Ectodermal cell (in vitro differentiated cells): ENCODE data around the gene IFT81.

ENCODE experiments used
- H3K27ac ChIP-seq: 2 replicates; pipeline ENCODE4 v1.7.0; 2013; ENCODE audit warnings: mild to moderate bottlenecking, low read depth, low read length; ENCODE audit not compliant: insufficient read depth, poor library complexity, severe bottlenecking
- H3K27me3 ChIP-seq: 2 replicates; pipeline ENCODE4 v1.7.0; 2013; ENCODE audit warnings: mild to moderate bottlenecking, low read length; ENCODE audit not compliant: insufficient read depth, control insufficient read depth, poor library complexity, severe bottlenecking
- H3K36me3 ChIP-seq: one replicate; pipeline ENCODE4 v1.7.0; 2013; ENCODE audit warnings: low read length; ENCODE audit not compliant: control insufficient read depth, insufficient read depth
- H3K4me1 ChIP-seq: one replicate; pipeline ENCODE4 v1.7.0; 2013; ENCODE audit warnings: low read length; ENCODE audit not compliant: control insufficient read depth, insufficient read depth
- H3K4me3 ChIP-seq: 2 replicates; pipeline ENCODE4 v1.7.0; 2013; ENCODE audit warnings: low read depth, low read length, control low read depth; ENCODE audit not compliant: insufficient read depth
- H3K9me3 ChIP-seq: 2 replicates; pipeline ENCODE4 v1.7.0; 2013; ENCODE audit warnings: mild to moderate bottlenecking, low read length, moderate library complexity; ENCODE audit not compliant: control insufficient read depth
- WGBS, 2 experiments: methylation state at CpG; one replicate each; pipeline ENCODE4 v1.1.7; 2013; ENCODE audit warnings: missing lambda C conversion rate in 2 of 2; 5-methylcytosine and 5-hydroxymethylcytosine counted together

The IFT81 gene

DNA sequence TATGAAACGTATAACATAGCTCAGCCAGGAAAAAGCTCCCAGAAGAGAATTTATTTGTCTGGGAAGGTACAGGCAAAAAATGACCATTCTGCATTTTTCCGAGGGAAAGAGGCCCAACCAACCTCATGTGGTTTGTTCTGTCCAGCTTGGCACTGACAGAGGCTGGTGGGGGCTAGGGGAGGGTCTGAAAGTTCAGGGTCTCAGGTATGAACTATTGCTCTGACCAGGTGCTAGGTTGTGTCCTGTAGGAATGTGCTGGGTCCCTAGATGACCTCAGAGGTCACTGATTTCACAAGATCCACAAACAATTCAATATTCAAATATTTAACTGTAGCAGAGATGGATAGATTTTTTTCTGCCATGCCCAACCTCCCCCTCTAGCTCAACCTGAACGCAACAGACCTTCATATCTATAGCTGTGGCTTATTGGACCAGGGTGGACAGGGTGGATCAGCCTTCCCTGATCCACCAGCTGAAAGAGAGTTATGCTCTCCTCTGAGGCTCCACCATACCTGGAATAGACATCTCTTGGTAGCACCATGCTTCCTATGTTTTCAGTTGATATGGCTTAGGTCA is 32.9 kb upstream of the IFT81 start:
- 88 to 91% methylated on average over 3 of the region's 3 CpGs for WGBS, 2 experiments
- Histone ChIP-seq H3K4me3 (no peak overlapping the region), H3K4me1 (no peaks in the 10 kb centered on the region), H3K9me3 (no peaks in the 10 kb centered on the region), H3K36me3 (no peaks in the 10 kb centered on the region), H3K27me3 (no peaks in the 10 kb centered on the region), H3K27ac (no peak overlapping the region)

DNA sequence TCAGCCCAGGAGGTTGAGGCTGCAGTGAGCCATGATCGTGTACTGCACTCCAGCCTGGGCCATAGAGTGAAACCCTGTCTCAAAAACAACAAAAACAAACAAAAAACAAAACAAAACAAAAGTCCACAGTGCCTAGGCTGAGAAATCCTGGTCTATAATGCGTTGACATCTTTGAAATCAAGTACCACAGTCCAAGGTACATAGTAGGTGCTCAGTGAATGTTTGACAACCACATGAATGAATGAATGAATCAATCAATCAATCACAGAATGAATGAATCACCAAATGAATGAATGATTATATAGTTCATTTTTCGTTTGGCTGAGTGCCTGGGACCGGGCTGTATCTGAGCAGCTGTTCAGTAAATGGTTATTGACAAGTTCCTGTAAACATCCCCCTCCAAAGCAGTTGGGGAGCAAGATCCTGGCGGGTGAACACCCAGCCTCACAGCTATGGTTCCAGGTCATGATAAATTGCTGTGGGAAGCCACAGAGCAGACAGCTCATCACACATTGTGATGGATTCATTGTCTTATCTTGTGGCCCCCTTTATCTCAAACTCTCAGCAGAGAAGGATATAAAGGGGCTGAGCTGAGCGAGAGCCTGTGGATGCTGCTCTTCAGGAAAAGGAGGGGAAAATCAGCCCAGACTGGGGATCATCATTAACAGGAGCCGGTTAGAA is 30.4 kb upstream of the IFT81 start:
- H3K27ac ChIP-seq: no peak overlapping the region
- no peaks in the 10 kb centered on the region for H3K36me3 ChIP-seq
- no peaks in the 10 kb centered on the region for H3K27me3 ChIP-seq
- no peak overlapping the region for H3K4me3 ChIP-seq
- H3K9me3 ChIP-seq: no peaks in the 10 kb centered on the region
- 85 to 90% methylated on average over 6 to 7 of the region's 7 CpGs for WGBS, 2 experiments
- H3K4me1 ChIP-seq: no peaks in the 10 kb centered on the region

DNA sequence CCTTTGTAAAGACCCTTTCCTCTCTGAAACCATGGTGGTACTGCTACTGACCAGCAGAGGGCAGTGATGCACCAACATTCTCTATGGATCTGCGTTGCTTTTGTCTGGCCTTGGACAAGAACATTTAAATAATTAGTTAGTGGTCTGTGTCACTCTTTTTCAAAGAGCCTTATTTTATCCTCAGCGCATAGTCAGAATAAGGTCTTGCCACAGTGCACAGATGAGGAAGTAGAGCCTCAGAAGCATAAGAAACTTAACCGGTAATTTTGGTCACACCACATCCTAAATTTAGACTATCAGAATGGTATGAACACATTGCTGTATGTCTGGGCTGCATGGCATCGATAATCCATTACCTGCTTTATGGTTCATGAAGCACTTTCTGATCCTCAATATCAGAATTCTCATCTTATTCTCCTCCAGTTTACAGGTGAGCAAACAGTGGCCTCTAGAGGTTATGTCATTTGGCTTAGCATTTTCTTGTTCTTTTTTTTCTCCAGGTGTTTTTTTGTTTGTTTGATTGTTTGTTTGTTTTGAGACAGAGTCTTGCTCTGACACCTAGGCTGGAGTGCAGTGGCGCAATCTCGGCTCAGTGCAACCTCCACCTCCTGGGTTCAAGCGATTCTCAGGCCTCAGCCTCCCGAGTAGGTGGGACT is 23.7 kb upstream of the IFT81 start:
- 66 to 69% methylated on average over 8 of the region's 8 CpGs for WGBS, 2 experiments
- Histone ChIP-seq H3K4me3 (no peak overlapping the region), H3K27ac (no peak overlapping the region), H3K9me3 (no peaks in the 10 kb centered on the region), H3K27me3 (no peaks in the 10 kb centered on the region), H3K36me3 (no peaks in the 10 kb centered on the region), H3K4me1 (no peaks in the 10 kb centered on the region)

DNA sequence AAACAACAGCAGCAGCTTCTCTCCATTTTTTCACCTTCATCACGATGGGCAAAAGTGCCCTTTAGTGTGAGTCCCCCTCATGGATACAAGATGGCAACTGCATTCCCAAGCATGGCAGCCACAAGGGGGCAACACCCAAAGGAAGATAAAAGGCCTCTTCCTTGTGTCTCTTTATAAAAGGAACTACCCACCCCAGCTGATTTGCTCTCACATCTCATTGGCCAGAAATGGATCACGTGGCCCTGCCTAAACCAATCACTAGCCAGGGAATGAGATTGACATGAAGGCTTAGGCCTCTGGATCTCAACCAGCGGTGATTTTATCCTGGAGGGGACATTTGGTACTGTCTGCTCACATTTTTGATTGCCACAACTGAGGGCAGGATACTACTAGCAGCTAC is 21.9 kb upstream of the IFT81 start:
- H3K4me1 ChIP-seq: no peaks in the 10 kb centered on the region
- 88 to 93% methylated on average over 3 of the region's 3 CpGs for WGBS, 2 experiments
- no peaks in the 10 kb centered on the region for H3K9me3 ChIP-seq
- no peak overlapping the region for H3K4me3 ChIP-seq
- H3K27ac ChIP-seq: no peak overlapping the region
- no peaks in the 10 kb centered on the region for H3K27me3 ChIP-seq
- H3K36me3 ChIP-seq: no peaks in the 10 kb centered on the region

DNA sequence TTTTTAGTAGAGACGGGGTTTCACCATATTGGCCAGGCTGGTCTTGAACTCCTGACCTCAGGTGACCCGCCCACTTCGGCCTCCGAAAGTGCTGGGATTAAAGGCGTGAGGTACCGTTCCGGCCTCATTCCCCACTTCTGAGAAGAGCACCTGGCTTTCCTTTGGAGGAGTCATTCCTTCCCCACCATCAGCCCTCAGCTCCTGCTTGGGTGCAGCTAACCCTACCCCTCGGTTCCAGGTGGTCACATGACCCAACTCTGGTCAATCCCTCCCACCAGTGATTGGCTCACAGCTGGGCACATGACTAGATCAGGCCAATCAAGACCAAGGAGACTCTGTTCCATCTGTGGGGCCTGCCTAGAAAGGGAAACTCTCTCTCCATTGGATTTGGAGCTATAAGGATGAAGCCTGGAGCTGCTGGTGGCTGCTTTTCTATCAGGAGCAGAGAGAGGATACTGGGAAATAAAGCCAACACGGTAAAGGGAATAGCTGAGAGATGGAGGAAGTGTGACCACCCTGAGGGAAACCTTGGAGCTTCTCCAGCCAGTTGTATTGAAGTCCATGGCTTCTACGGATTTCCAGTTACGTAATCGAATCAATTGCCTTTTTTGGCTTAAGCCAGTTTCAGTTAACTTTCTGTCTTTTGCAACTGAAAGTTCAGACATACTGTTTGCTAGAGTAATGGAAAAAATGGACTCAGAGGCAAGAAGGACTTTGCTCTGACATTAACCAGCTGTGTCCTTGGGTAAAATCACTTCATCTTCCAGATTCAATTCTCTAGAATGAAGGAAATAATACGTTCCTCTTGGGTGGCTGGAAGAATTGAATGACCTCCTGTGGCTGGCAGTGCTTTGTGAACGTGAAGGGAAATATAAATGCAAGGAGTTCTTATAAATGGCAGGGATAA is 19.7 kb upstream of the IFT81 start:
- H3K9me3 ChIP-seq: no peaks in the 10 kb centered on the region
- H3K36me3 ChIP-seq: no peaks in the 10 kb centered on the region
- no peak overlapping the region for H3K4me3 ChIP-seq
- H3K27me3 ChIP-seq: no peaks in the 10 kb centered on the region
- peaks cover 5% of the 10 kb centered on the region for H3K4me1 ChIP-seq
- H3K27ac ChIP-seq: no peak overlapping the region
- 95% methylated on average over 14 of the region's 14 CpGs for WGBS, 2 experiments

DNA sequence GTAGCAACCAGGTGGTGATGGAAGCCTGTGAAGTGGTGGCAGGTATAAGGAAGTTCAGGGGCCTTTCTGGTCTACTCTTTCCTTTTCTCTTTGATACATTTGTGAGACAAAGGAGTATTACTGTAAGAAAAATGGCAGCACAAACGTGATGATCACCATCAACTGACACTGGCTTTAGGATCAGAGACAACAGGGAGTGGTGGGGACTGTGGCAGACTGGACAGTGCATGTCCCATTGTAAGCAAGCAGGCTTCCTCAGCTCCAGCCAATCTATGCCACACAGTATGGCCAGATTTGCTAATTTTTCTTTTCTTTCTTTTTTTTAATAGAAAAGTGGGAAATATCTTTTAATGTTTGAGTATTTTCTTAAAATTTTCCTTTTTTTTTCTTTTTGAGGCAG is 19.0 kb upstream of the IFT81 start:
- WGBS, 2 experiments: 77 to 88% methylated on average over 1 of the region's 1 CpG
- Histone ChIP-seq H3K9me3 (no peaks in the 10 kb centered on the region), H3K4me1 (peaks cover 5% of the 10 kb centered on the region), H3K4me3 (no peak overlapping the region), H3K36me3 (no peaks in the 10 kb centered on the region), H3K27me3 (no peaks in the 10 kb centered on the region), H3K27ac (no peak overlapping the region)

DNA sequence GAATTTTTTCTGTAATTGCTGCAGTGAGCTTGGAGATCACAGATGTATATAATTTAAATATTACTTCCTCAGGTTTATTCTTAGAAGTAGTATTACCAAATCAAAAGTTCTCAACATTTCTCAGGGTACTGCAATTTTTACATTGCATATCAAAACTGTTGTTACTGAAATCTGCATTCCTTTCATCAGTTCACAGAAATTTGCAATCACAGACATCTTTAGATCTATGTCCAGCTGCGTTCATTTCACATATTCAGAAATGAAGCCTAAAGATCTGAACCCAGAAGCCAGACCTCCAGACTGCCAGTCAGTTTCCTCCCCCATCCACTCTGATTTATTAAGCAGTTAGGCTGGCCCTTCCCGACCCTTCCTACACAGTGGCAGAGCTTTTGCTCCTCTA is 18.2 kb upstream of the IFT81 start:
- 91 to 94% methylated on average over 2 of the region's 2 CpGs for WGBS, 2 experiments
- Histone ChIP-seq H3K4me1 (peaks cover 5% of the 10 kb centered on the region), H3K9me3 (no peaks in the 10 kb centered on the region), H3K27me3 (no peaks in the 10 kb centered on the region), H3K27ac (no peak overlapping the region), H3K36me3 (no peaks in the 10 kb centered on the region), H3K4me3 (no peak overlapping the region)

DNA sequence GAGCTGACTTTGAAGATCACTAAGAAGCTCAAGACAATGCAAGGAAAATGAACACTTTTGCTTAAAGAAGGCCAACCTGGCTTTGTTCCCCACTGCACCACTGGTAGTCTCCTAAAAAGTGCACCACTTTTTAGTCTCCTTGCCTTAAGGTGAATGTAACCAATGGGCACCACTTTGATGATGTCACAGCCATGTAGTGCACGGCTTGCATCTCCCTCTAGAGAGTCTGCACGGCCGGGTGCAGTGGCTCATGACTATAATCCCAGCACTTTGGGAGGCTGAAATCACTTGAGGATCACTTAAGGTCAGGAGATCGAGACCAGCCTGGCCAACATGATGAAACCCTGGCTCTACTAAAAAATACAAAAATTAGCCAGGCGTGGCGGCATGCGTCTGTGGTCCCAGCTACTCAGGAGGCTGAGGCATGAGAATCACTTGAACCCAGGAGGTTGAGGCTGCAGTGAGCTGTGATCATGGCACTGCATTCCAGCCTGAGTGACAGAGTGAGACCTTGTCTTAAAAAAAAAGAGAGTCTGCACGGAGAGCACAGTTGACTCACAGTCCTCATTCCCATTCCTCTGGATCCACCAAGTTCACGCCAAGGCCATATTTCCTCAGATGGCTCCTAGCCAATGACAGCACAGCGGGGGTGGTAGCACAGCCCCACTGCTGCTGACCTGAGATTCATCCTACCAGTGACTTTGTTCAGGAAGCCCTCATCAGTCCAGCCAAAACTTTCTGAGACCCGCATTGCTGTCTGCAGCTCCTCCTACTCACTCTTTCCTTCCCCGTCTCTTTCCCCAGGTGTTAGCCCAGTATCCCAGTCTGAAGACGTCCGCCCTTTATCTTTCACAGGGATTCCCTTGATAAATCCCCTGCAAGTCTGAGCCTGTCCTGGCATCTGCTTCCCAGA is 16.5 kb upstream of the IFT81 start:
- WGBS, 2 experiments: 92% methylated on average over 14 of the region's 14 CpGs
- Histone ChIP-seq H3K36me3 (no peaks in the 10 kb centered on the region), H3K27me3 (no peaks in the 10 kb centered on the region), H3K4me1 (peaks cover 5% of the 10 kb centered on the region), H3K4me3 (no peak overlapping the region), H3K27ac (no peak overlapping the region), H3K9me3 (no peaks in the 10 kb centered on the region)

DNA sequence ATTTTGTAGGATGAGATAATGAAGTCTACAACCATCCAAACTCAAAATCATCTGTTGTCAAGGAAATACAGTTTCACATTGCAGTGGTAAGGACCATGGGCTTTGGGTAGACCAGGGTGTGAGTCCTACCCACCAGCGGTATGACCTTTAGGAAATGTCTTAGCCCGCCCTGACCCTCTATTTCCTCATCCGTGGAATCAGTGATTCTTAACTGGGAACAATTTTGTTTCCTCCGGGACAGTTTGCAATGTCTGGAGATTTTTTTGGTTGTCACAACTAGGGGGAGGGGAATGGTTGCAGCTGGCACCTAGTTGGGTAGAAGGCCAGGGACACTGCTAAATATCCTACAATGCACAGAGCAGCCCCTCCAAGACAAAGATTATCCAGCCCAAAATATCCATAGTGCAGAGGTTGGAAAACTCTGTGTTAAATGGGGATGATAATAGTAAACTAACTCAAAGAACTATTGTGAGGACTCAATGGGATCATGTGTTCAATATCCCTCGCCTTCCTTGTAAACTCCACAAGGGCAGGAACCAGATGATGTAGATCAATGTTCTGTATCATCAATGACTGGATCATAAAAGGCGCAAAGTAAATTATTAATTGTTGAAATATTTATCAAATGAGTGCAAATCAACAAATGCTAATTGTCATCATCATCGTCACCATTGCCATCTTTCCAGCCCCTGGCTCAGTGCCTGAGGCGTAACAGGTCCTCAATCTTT is 15.7 kb upstream of the IFT81 start:
- Histone ChIP-seq H3K36me3 (no peaks in the 10 kb centered on the region), H3K4me3 (no peak overlapping the region), H3K4me1 (peaks cover 5% of the 10 kb centered on the region), H3K9me3 (no peaks in the 10 kb centered on the region), H3K27me3 (no peaks in the 10 kb centered on the region), H3K27ac (no peak overlapping the region)
- WGBS, 2 experiments: 95 to 98% methylated on average over 5 to 8 of the region's 8 CpGs
